ENCODE results near the gene GOLGA6L7. TPM values are rescaled to one million over a fixed set of nuclear protein-coding genes. Genes with fewer than 3 reads are reported as not detected.

The GOLGA6L7 gene
- total and polyA plus RNA-seq, 9 donors, result not detected

DNA sequence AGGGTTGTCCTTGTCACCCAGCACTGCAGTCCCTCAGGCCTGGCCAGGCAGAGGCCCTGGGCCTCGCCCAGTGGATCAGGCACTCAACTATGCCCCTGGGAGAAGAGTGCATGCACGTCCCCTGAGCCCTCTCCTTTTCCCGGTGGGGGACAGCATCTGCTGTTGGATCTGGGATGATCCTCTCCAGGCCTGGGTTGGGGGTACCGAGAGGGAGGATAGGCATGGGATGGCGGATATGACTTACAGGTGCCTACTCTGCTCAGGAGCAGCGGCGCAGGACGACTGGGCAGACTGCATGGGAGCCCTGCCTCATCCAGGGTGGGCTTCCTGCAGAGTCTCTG is 28.4 kb upstream of the GOLGA6L7 start:
- WGBS, 3 donors, result 89 to 93% (median 89%) methylated on average over 8 of the region's 8 CpGs
- Histone ChIP-seq H3K27ac (no peak overlapping the region), H3K27me3 (no peaks in the 10 kb centered on the region), H3K9me3 (no peaks in the 10 kb centered on the region), H3K36me3 (no peaks in the 10 kb centered on the region), H3K4me3 (no peak overlapping the region), H3K4me1 (ENCODE audit: insufficient read depth) (no peaks in the 10 kb centered on the region)
- no peak for DNase-seq
- TF ChIP-seq, protein P1, sequence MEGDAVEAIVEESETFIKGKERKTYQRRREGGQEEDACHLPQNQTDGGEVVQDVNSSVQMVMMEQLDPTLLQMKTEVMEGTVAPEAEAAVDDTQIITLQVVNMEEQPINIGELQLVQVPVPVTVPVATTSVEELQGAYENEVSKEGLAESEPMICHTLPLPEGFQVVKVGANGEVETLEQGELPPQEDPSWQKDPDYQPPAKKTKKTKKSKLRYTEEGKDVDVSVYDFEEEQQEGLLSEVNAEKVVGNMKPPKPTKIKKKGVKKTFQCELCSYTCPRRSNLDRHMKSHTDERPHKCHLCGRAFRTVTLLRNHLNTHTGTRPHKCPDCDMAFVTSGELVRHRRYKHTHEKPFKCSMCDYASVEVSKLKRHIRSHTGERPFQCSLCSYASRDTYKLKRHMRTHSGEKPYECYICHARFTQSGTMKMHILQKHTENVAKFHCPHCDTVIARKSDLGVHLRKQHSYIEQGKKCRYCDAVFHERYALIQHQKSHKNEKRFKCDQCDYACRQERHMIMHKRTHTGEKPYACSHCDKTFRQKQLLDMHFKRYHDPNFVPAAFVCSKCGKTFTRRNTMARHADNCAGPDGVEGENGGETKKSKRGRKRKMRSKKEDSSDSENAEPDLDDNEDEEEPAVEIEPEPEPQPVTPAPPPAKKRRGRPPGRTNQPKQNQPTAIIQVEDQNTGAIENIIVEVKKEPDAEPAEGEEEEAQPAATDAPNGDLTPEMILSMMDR (IDR thresholded peaks at IDR 0.05), result no peak
- TF ChIP-seq EP300 (IDR thresholded peaks at IDR 0.05) (no peak), POLR2A (IDR thresholded peaks at IDR 0.05) (no peak)
- intact Hi-C loops (cut with DNase I), result no loop called here

DNA sequence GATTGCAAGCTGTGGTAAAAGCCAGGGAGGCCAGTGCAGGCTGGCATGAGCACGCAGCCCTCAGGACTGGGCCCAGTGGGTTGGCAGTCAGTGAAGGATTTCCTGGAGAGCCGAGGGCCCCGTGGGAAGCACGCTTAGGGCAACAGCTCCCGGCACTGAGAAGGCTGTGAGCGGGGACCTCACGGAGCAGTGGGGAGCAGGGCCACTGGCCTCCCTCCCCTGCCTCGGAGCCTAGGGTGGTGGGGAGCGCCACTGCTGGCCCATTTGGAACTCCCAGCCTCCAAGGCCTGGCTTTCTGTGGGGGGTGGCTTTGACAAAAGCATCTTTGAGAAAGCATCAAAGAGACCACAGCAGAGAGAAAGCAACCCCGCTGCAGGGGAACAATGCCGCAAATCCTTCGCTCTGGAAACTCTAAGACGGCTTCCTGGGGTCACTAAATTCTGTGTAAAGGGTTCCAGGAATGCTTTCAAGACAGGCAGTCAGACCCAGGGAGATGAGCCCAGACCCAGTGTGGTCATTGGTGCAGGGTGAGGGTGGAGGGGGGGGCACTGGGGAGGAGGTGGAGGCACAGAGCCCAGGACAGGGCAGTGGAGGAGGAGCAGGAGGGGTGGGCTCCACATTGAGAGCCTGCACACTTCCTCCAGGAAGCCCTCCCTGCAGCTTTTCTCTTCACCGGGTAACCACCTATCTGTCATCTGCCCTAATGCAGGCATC is 27.8 kb upstream of the GOLGA6L7 start:
- no peak overlapping the region for H3K4me3 ChIP-seq
- TF ChIP-seq EP300 (IDR thresholded peaks at IDR 0.05), result no peak
- TF ChIP-seq, protein P1 (IDR thresholded peaks at IDR 0.05), result no peak
- no peak for TF ChIP-seq POLR2A (IDR thresholded peaks at IDR 0.05)
- no peak for DNase-seq
- no peak overlapping the region for H3K27ac ChIP-seq
- no peaks in the 10 kb centered on the region for H3K4me1 ChIP-seq (ENCODE audit: insufficient read depth)
- H3K9me3 ChIP-seq, result no peaks in the 10 kb centered on the region
- H3K27me3 ChIP-seq, result no peaks in the 10 kb centered on the region
- intact Hi-C loops (cut with DNase I), result no loop called here
- WGBS, 3 donors, result 74 to 77% (median 77%) methylated on average over 14 of the region's 14 CpGs
- H3K36me3 ChIP-seq, result no peaks in the 10 kb centered on the region

DNA sequence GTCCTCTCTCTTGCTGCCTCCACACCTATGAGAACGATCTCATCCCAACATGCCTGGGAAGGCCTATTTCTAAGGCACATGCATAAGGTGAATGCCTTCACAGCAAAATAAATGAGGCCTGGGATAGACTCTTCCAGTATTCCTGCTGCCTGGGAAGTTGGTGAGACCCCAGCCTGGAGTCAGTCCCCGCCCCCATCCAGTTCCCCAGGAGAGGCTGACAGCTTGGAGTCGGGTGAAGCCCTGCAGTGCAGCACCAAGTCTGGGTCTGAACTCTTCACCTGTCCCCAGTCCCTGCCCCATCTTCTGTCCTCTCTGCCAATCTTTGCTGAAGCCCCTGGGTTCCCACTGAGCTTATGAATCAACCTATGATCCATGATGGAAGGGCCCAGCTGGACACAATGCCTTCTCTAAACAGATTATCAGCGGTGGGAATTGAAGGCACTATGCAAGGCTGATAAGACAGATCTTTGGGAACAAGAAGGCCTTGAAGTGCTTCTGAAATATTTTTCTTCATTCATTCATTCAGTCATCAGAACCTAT is 27.1 kb upstream of the GOLGA6L7 start:
- H3K4me1 ChIP-seq (ENCODE audit: insufficient read depth), result no peaks in the 10 kb centered on the region
- intact Hi-C loops (cut with DNase I), result no loop called here
- H3K27me3 ChIP-seq, result no peaks in the 10 kb centered on the region
- no peak overlapping the region for H3K4me3 ChIP-seq
- TF ChIP-seq, protein P1 (IDR thresholded peaks at IDR 0.05), result no peak
- TF ChIP-seq POLR2A (IDR thresholded peaks at IDR 0.05) (no peak), EP300 (IDR thresholded peaks at IDR 0.05) (no peak)
- H3K27ac ChIP-seq, result no peak overlapping the region
- no peak for DNase-seq
- H3K9me3 ChIP-seq, result no peaks in the 10 kb centered on the region
- H3K36me3 ChIP-seq, result no peaks in the 10 kb centered on the region
- 78 to 90% (median 81%) methylated on average over 4 of the region's 4 CpGs for WGBS, 3 donors

DNA sequence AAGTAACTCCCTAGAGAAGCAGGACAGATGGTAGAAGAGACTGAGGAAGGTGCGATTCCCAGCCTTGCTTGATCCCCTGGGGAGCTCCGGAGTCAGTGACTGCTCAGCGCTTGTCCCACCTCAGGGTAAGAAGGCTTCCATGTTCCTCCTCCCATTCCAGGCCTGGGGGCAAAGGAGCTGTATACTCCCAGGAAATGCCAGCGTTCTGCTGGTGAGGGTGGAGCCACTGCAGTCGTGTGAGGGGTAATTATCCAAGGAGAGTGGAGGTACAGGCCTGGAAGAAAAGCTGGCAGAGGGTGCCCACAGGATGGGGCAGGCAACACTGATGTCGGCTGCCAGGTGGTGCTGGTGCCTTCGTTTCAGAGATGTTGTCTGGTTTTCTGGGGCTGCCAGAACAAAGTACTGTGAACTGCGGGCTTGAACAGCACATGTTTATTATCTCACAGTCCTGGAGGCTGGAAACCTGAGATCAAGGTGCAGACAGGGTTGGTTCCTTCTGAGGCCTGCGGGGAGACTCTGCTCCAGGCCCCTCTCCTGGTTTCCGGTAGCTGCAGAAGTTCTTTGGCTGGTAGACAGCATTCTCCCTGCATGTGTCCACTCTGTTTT is 25.2 kb upstream of the GOLGA6L7 start:
- Histone ChIP-seq H3K4me3 (no peak overlapping the region), H3K36me3 (no peaks in the 10 kb centered on the region), H3K27me3 (no peaks in the 10 kb centered on the region), H3K4me1 (ENCODE audit: insufficient read depth) (no peaks in the 10 kb centered on the region), H3K9me3 (no peaks in the 10 kb centered on the region), H3K27ac (no peak overlapping the region)
- no peak for DNase-seq
- intact Hi-C loops (cut with DNase I), result loop anchor here in 1 of 4 donors (5.0 kb wide), 1 partner anchor 164 kb away; no protein-coding TSS in a partner anchor
- TF ChIP-seq EP300 (IDR thresholded peaks at IDR 0.05), result no peak
- TF ChIP-seq, protein P1 (IDR thresholded peaks at IDR 0.05), result no peak
- TF ChIP-seq POLR2A (IDR thresholded peaks at IDR 0.05), result no peak
- WGBS, 3 donors, result 52 to 63% (median 62%) methylated on average over 10 of the region's 10 CpGs

Data from ovary (tissue), 9 donors.